Activated CD8-positive, alpha-beta memory T cell treated with anti-CD3 and anti-CD28 coated beads for 1 hour (primary cell): Measurements from ENCODE around the gene MARCHF7.
A peak's percentile ranks its signal among the peaks of the same experiment; 100 is the strongest.
"Not testable (repeated sequence)": the region's sequence is repeated elsewhere in the genome, so short reads cannot be mapped to it uniquely, and the experiment has no call there.

Experiments used
- DNase-seq, 2 donors: peaks; one replicate each; pipeline ENCODE4 v3.0.0-alpha.2; 2020; ENCODE audit warnings: low read depth in 1 of 2; ENCODE audit errors: extremely low read depth in 1 of 2

Gene MARCHF7, protein sequence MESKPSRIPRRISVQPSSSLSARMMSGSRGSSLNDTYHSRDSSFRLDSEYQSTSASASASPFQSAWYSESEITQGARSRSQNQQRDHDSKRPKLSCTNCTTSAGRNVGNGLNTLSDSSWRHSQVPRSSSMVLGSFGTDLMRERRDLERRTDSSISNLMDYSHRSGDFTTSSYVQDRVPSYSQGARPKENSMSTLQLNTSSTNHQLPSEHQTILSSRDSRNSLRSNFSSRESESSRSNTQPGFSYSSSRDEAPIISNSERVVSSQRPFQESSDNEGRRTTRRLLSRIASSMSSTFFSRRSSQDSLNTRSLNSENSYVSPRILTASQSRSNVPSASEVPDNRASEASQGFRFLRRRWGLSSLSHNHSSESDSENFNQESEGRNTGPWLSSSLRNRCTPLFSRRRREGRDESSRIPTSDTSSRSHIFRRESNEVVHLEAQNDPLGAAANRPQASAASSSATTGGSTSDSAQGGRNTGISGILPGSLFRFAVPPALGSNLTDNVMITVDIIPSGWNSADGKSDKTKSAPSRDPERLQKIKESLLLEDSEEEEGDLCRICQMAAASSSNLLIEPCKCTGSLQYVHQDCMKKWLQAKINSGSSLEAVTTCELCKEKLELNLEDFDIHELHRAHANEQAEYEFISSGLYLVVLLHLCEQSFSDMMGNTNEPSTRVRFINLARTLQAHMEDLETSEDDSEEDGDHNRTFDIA

DNA sequence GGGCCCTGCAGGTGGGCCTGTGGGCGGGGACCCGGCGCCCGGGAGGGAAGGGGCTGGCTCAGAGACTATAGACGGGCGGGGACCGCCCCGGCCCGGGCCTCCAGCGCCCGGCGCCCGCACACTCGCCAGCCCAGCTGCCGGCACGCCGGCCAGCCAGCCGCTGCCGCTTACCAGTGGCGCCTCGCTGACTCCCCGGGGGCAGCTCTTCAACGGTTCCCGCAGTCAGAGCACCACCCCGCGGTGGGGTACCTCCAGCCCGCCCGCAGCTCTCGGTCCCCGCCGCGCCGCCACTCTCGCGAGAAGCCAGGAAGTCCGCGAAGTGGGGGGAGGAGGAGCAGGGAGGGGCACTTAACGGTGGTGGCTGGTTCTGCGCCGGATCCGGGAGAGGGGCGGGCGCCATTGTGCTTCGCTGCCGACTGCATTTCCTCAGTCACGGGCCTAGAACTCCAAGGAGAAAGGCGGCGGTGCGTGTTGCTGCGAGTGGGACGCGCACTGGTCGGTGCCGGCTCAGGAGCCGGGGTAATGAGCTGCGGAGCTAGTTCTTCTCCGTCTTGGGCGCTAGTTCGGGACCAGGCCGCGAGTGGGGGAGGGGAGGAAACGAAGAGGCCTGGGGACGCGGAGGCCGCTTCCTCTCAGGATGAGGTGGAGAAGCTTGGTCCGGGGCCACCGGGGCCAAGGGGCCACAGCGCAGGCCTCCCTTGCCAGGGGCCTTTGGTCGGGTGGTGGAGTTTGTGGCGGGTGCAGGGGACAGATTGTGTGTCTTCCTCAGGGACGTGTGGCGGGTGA, at the start of gene MARCHF7:
Gene MARCHF7 (plus strand): TSS at position 364 of the 786 bp plus-strand sequence. CDS start 16,517 bp downstream, outside the sequence.
- peak; percentile 93 to 96 for DNase-seq

DNA sequence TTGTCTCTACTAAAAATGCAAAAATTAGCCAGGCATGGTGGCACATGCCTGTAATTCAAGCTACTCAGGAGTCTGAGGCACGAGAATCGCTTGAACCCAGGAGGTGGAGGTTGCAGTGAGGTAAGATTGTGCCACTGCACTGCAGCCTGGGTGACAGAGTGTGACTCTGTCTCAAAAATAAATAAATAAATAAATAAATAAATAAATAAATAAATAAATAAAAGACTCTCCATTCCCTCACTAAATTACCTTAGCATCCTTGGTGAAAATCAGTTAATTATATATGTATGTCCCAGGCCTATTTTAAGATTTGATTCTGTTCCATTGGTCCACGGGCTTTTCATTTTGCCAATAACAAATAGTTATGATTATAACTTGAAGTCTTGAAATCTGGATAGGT, 44.9 kb upstream of the MARCHF7 start:
- not testable (repeated sequence) for DNase-seq

DNA sequence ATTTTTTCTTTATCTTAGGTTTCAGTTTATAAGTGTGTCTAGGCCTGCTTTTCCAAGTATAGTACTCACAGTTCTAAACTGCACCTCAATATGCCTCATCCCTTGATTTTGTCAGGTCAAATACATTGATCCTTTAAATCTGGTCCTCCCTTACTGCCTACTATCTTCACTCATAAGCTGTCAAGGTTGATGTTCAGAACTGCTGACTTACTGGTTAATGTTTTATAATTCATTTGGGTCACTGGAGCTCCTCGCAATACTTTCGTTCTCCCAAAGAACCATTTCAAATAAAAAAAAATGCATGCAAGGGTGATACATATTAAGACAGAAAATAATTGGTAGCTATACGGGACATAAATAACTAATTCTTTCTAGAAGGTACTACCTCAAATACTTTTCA, 41.3 kb upstream of the MARCHF7 start:
- DNase-seq, result no peak

DNA sequence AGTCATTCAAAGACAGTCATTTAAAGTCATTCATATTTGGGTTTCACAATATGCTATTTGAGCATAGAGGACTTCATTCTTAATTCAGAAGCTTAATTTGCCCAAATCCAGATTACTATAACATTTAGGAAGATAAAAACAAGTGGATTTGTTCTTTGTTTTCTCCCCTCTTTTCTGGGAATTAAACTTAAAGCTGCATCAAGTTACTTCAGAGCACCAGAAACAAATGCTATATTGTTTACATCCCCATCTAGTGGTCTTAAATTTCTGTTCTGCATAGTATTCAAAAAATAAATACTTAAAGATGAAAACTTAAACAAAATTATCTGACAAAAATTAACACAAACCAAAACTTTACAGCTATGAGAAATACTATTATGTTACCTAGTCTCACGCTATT, 34.7 kb upstream of the MARCHF7 start:
- no peak for DNase-seq

DNA sequence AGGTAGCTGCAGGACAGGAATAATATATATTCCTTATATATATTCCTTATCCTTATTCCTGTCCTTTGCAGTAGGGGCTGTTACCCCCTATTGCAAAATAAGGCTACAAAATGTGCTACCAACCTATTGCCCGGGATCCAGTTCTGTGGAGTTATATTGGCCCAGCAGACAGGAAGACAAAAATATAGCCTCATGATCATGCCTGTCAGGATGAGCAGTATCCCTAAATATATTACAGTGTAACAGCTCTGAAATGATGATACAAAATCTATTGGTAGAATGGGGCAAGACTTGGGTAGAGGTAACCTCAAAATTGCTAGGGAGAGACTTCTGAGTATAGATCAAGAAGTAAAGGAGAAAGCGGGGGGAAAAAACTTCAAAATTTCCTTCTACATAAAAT, 31.6 kb upstream of the MARCHF7 start:
- no peak for DNase-seq

DNA sequence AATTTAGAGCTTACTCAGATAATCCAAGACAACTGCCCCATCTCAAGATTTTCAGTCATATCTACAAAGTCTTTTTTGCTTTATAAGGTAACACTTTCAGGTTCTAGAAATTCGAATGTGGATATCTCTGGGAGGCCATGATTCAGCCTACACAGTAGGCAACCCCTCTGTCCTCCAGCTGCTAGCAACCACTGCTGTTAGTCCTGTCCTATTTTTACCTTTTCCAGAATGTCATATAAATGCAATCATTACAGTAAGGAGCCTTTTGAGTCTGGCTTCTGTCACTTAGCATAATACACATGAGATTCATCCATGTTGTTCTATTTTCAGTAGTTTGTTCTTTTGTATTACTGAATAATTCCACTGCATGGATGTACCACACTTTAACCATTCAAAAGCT, 28.5 kb upstream of the MARCHF7 start:
- no peak for DNase-seq

DNA sequence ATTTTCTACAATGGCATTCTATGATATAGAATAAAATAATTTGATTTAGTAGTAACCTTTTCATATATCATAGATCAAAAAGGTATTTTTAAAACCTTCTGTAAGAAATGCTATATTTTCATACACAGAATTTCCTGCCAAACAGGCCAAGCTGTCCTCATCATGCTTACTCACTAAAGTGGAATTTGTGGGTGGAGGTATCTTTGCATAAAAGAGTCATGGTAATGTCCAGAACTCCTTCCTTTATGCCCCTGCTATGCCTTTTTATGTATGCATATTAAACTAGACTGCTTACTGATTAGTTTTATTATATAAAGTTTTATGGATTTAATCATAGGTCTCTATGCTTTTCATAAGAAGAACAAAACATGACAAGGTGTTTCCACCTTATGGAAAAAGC, 27.5 kb upstream of the MARCHF7 start:
- DNase-seq, result no peak

DNA sequence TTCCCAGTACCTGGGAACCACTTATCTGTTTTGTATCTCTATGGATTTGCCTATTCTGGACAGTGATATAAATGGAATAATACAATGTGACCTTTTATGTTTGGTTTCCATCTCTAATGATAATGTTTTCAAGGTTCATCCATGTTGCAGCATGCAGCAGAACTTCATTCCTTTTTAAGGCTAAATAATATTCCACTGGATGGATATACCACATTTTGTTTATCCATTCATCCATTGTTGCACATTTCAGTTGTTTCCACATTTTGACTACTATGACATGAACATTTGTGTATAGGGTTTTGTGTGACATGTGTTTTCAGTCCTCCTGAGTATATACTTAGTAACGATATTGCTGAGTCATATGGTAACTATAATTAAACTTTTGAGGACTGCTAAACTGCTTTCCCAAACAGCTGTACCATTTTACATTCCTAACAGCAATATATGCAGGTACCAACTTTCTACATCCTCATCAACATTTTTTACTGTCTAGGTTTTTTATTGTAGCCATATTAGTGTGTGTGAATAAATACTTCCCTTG, 17.7 kb upstream of the MARCHF7 start:
- DNase-seq, result no peak

DNA sequence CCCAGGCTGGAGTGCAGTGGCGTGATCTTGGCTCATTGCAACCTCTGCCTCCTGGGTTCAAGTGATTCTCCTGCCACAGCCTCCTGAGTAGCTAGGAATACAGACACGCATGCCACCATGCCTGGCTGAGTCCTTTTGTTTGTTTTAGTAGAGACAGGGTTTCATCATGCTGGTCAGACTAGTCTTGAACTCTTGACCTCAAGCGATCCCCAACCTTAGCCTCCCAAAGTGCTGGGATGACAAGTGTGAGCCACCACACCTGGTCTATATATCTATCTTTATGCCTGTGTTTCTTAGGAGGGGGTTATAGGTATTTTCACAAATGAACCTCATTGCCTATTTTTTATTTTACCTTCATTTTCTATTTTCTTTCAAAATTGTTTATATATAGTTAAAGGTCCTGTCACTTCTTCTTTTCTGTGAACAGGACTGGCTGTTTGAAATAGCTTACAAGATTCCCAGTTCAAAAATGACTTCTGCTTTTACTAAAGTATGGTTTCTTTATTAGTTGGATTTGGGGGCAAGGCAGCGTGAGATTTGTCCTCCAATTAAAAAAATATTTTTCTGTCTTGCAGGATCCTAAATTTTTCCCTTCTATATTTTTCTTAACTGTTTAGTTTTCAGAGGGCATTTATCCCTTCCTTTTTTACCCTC, 16.4 kb upstream of the MARCHF7 start:
- no peak for DNase-seq

DNA sequence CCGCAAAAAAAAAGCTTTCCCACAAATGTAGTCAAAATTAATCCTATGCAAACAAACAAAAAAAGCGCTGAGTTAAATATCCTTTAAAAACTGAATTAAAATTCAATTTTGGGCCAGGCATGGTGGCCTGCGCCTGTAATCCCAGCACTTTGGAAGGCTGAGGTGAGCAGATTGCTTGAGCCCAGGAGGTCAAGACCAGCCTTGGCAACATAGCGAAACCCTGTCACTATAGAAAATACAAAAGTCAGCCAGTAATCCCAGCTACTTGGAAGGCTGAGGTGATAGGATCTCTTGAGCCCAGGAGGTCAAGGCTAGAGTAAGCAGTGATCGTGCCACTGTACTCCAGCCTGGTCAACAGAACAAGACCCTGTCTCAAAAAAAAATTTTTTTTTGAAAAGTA, 8.8 kb upstream of the MARCHF7 start:
- no peak for DNase-seq

DNA sequence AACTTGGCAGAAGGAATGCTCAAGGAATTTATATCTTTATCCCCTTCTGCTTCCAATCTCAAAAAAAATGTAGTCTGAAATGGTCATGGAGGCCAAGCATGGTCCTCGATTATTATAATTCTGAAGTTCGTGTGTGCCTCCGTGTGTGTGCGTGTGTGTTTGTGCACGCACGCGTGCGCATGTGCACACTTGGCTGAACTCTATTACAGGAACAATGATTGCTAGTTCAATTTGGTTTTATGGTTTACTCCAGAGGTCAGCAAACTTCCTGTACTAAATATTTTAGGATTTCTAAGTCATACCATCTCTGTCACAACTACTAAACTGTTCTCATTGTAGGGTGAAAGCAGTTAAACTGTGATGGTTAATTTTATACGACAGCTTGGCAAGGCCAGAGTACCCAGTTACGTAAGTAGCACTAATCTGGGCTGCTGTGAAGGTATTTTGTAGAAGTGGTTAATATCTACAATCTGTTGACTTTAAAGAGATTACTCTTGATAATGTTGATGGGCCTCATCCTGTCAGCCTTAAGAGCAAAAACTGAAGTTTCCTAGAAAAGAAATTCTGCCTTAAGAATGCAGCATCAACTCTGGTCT, 5.8 kb upstream of the MARCHF7 start:
- no peak for DNase-seq

DNA sequence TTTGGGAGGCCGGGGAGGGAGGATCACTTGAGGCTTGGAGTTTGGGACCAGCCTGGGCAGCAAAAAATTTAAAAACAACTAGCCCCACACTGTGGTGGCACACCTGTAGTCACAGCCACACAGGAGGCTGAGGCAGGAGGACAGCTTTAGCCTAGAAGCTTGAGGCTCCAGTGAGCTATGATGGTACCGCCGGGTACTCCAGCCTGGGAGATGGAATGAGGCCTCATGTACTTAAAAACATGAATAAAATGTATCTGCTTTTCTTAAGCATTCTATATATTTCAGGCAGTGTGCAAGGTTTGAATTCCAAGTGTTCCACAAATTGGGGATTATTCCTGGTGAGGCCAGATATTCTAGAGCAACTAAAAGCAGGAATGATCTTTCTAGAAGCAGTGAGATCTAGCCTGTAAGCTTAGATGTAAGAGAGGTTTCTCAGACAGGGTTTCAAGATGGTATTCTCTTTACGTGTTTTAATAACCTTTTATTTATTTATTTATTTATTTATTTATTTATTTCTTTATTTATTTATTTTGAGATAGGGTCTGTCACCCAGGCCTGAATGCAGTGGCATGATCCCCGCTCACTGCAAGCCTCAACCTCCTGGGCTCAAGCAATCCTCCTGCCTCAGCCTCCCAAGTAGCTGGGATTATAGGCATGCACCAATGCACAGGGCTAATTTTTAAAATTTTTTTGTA, 4.1 kb upstream of the MARCHF7 start:
- no peak for DNase-seq

DNA sequence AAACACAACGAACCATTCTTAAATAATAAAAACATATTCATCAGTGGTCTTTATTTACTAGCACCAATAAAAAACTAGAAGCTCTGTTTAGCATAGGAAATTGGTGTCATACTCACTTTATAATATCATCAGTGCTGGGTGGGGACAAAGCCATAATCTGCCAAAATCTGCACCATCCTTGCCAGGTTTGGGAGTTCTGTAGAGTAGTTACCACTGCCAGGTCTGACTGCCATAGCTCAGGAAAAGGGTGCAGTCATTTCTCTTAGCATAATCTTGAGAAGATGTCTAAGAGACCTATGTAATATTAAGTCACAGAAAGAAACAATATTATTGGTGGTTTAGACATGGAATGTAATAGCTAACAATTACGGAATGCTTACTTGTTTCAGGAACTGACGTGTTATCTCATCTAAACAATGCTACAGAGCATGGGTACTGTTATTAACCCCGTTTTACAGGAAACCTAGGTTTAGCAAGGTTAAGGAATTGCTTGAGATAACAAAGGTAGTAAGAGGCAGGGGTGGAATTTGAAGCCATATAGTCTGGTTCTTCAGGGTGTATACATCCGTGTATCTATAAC, 1.6 kb upstream of the MARCHF7 start:
- DNase-seq, result no peak

DNA sequence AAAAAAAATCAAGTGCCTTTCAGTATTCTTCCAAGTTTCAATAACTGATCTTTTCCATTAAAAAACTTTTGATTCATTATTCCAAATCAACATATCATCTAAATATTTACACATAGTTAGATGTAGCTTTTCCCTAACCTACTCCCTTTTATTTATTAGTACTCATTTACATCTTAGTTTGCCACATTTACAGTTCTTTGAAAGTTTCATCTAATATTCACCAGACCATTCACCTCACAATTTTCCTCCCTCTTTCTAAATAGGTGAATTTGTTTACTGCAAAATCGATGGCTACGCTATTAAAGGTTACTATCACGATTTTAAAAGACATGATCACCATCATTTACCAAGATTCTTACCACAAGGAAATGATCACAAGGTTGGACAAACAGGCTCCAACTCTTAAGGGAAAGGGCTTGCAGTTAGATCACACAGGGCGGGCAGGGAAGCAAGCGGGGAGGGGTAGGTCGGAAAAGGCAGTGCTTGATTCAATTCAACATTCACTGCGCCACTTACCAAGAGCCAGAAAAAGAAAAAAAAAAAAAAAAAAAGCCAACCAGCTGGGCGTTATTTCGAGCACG, 654 bp upstream of the MARCHF7 start:
- no peak for DNase-seq

DNA sequence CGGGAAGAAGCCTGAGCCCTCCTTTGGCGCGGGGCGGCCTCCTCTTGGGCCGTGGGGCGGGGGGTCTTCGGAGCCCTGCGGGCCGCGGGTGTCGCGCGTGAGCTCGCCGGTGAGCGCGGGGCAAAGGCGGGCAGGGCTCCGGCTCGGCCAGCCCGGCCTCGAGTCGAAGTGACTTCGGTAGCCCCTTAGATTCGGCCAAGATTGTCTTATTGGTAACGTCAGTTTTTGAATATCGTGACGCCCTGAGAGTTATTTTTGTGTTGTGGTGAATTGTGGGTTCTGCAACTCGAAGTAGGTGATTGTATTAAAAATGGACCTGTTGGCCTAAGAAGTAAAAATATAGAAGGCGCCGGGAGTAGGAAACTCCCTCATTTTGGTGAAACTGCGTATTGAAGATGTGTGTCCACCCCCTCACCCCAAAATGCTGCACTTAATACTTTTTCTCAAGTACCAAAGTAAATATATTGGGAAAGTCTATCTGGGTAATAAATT, 669 bp downstream of the MARCHF7 start:
- DNase-seq, result no peak

DNA sequence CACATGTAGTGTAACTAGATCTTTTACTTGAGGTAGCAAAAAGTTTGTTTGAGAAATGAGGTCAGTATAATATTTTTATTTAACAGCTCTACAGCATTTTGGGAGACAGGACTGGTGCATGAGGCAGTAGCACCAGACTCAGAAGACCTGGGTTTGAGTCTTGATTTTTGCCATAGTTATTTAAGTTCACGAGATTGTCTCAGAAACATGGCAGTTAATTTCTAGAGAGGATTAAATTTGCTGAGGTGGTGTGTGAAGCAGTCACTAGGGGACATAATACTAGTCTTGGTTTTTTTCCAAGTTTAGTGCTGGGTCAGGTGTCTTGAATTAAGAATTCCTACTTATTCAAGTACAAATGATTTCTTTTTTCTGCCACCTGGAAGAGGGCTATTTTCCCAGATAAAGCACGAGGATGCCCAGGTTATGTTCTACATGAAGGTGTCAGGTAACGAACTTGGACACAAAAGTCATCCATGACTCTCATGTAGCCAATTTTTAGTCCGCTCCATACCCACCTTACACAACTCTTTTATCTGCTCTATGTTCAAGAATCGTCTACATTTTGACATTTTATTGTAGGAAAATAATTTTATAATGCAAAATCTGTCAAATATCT, 1.4 kb downstream of the MARCHF7 start:
- DNase-seq, result no peak

DNA sequence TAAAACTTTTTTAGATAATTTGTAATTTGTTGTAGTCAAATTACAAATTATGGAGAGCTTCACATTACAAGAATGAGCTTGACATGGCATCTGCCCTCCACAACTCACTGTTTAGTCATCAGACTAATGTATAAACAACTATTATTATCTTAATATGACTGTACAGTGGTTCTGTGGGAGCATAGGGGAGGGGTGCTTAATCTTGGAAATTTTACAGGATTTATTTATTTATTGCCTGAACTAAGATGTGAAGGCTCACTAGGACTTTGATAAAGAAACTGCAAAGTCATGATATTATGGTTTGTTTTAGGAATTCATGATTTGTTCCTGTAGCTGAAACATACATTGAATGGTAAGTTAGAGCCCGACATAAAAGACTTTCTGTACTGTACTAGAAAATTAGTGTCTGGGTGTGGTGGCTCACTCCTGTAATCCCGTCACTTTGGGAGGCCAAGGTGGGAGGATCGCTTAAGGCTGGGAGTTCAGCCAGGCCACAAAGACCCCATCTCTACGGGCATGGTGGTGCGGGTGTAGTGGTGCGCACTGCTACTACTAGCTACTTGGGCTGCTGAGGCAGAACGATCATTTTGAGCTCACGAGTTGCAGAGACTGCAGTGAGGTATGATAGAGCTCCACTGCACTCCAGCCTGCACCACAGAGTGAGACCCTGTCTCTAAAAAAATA, 2.1 kb downstream of the MARCHF7 start:
- DNase-seq, result no peak

DNA sequence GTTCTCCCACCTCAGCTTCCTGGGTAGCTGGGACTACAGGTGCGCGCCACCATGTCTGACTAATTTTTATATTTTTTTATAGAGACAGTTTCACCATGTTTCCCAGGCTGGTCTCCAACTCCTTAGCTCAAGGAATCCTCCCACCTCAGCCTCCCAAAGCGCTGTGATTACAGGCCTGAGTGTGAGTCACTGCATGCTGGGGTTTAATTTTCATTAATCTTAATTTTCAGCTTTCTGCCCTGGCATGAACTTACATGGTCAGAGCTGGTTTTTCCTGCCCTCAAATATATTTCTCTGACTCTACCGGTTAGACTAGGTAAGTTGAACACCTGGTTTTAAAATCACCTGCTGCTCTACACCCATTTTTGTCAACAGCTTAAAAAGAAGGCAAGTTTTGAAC, 3.1 kb downstream of the MARCHF7 start:
- DNase-seq, result no peak
